Left colon (tissue), 2 donors: Measurements from ENCODE around the gene STX8. TPM values are rescaled to one million over a fixed set of nuclear protein-coding genes. Genes with fewer than 3 reads are reported as not detected.

Source experiments
- total RNA-seq, 2 donors: library from RNA; stranded (reverse); fragmentation: NEBNext Ultra II Directional; extraction: Animal tissue kit (Norgen Biotek cat#: 25700); gene quantifications; one replicate each; pipeline ENCODE4 v1.2.1, GENCODE V29; 2021
- donor health status: DM: no; HTN: no; CAD: no.
- donor health status: DM: yes; HTN: yes; CAD: no.

Gene STX8
- total RNA-seq, 2 donors from 2014 or later = 43.1 to 45.3 TPM

Other genes with a start within 250 kb of the STX8 start
- not detected for gene CFAP52, start 822 bp upstream of the STX8 start, total RNA-seq
- gene USP43, start 69.7 kb upstream of the STX8 start, total RNA-seq = 10 to 100 TPM; 14.4 to 17.9 TPM
- gene DHRS7C, start 215.8 kb upstream of the STX8 start, total RNA-seq = under 1 TPM; 0.31 to 0.36 TPM
- not detected for gene GSG1L2, start 246.3 kb upstream of the STX8 start, total RNA-seq